ENCODE data around the gene TPP2.

GRCh38 chr13:102694937-102695336, 98.2 kb downstream of the TPP2 start, which contains the start of gene METTL21C:
- TF ChIP-seq, protein P1, sequence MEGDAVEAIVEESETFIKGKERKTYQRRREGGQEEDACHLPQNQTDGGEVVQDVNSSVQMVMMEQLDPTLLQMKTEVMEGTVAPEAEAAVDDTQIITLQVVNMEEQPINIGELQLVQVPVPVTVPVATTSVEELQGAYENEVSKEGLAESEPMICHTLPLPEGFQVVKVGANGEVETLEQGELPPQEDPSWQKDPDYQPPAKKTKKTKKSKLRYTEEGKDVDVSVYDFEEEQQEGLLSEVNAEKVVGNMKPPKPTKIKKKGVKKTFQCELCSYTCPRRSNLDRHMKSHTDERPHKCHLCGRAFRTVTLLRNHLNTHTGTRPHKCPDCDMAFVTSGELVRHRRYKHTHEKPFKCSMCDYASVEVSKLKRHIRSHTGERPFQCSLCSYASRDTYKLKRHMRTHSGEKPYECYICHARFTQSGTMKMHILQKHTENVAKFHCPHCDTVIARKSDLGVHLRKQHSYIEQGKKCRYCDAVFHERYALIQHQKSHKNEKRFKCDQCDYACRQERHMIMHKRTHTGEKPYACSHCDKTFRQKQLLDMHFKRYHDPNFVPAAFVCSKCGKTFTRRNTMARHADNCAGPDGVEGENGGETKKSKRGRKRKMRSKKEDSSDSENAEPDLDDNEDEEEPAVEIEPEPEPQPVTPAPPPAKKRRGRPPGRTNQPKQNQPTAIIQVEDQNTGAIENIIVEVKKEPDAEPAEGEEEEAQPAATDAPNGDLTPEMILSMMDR (conservative IDR thresholded peaks at IDR 0.05) = no peak
- TF ChIP-seq EZH2 (IDR thresholded peaks at IDR 0.05; ENCODE audit: low read depth) = no peak
